Fibroblast of peridontal ligament (primary cell): ENCODE results near the gene KPNA6.
"Not testable (repeated sequence)": the region's sequence is repeated elsewhere in the genome, so short reads cannot be mapped to it uniquely, and the experiment has no call there.

Experiments
- DNase-seq: peaks from one replicate; pipeline ENCODE4 v3.0.0-alpha.2; 2010; ENCODE audit errors: extremely low read depth

The KPNA6 gene

DNA sequence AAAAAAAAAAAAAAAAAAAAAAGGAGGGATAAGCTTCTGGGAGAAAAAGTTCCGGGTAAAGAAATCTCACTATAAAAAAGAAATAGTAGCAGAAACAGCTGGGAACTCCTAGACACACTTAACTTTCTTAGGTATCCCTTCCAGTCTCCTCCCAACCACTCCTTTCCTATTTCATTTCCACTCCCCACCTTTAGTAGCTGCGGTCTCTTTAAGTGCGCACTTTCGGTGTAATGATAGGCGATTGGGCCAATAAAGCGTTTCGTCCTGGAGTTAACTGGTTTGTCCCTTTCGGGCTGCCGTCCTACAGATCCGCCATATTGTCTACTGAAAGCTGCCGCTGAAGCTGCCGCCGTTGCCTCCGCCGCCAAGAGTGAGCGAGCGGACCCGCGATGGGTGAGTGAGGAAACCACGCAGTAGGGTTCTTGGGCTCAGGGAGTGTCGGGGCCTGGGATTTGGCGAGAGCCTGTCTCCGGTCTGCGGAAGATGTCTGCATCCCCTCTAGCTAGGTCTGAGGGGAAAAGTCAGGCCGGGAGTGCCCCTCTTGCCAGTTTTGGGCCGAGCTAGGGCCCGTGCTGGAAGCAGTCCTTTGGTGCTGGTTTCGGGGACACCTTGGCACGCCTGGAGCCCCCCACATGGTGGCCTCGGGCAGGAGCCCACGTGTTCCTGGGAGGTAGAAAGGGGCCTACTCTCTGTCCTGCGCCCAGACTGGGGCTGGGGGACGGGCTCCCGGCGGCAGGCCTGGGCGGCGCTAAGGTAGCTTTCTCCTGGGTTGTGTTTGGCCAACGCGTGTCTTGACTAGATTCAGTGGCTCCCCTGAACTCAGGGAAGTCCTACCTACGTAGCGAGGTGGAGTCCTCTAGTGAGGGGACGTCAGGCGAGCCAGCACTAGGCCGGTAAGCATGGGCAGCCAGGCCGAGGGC, at the start of gene KPNA6:
TSS of gene KPNA6 (plus strand) at position 315 of the 920 bp plus-strand sequence. CDS start at position 390, 75 bp downstream.
- DNase-seq, result peak; percentile 98

DNA sequence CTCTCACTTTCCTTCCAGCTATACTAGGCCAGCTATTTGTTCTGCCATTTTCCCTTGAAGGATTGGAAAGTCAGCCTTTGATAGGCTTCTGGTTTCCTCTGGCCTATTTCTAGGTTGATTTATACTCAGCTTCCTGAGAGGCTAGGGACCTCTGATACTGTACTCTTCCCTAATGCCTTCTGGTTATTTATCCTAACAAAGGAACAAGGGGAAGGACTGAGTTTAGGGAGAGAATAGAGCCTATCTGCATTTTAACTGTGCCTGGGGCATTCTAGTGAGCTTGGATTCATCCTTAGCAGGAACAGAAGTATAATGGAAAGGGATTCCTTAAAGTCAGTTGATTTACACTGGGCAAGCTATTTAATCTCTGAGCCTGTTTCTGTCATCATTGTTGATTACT, 46.9 kb upstream of the KPNA6 start:
- DNase-seq, result no peak

DNA sequence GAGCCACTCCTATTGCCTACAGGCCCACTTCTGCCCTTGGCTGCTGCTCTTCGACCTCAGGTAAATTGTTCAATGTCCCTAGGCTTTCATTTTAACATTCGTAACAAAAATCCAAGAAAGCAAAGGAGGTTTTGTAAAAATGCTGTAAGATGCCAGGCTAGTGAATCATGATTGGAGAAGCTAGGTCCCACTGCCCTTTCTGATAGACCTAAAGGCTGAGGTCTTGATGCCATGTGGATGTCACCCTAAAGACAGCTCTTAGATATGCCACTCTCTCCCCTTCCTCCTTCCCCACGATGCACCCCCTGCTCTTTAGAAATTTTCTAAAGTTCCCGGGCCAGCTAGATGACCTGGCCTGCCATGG, 45.0 kb upstream of the KPNA6 start:
- DNase-seq, result peak; percentile 44

DNA sequence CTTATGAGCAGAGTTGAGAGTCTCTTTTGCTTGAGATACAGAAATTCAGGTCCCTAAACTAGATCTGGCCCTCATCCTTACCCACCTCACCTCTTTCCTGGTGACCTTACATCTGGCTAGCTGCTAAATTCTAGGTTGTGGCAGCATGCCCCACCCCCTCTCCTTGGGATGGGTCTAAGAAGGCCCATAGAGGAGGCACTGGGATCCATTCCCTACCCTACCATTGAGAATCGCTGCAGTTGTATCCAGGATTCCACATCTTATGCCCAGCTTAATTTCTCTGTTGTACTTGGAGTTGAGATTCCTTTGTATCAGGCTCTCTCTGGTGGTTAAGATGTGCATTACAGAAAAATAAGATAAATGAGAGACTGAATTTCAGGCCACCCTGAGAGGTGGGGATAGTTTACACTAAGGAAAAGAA, 44.6 kb upstream of the KPNA6 start:
- DNase-seq, result peak; percentile 88

DNA sequence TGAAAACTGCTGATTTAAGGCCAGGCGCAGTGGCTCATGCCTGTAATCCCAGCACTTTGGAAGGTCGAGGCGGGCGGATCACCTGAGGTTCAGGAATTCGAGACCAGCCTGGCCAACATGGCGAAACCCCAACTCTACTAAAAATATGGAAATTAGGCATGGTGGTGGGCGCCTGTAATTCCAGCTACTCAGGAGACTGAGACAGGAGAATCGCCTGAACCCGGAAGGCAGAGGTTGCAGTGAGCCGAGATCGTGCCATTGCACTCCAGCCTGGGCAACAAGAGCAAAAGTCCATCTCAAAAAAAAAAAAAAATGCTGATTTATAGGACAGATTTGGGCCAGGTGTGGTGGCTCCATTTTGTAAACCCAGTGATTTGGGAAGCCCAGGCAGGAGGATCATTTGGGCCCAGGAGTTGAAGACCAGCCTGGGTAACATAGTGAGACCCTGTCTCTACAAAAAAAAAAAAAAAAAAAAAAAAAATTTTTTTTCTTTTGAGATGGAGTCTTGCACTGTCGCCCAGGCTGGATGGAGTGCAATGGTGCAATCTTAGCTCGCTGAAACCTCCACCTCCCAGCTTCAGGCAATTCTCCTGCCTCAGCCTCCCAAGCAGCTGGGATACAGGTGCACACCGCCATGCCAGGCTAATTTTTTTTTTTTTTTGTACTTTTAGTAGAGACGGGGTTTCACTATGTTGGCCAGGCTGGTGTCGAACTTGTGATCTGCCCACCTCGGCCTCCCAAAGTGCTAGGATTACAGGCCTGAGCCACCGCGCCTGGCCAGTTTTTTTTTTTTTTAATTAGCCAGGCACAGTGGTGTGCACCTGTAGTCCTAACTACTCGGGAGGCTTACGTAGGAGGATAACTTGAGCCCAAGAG, 42.0 kb upstream of the KPNA6 start:
- not testable (repeated sequence) for DNase-seq

DNA sequence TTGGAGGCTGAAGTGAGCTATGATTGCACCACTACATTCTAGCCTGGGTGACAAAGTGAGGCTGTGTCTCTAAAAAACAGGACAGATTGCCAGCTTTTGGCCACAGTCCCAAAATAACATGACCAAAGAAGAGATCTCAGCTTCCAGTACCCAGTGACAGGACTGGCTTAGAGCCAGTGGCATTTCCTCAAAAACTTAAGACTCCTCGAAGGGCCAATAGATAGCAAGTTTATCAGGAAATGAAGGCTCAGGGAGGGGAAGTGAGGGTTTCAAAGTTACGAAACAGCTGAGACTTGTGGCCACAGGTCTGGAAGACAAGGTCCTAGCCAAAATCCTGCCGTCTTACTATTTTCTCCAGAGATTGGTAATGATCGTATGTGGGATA, 41.4 kb upstream of the KPNA6 start:
- DNase-seq, result peak; percentile 67

DNA sequence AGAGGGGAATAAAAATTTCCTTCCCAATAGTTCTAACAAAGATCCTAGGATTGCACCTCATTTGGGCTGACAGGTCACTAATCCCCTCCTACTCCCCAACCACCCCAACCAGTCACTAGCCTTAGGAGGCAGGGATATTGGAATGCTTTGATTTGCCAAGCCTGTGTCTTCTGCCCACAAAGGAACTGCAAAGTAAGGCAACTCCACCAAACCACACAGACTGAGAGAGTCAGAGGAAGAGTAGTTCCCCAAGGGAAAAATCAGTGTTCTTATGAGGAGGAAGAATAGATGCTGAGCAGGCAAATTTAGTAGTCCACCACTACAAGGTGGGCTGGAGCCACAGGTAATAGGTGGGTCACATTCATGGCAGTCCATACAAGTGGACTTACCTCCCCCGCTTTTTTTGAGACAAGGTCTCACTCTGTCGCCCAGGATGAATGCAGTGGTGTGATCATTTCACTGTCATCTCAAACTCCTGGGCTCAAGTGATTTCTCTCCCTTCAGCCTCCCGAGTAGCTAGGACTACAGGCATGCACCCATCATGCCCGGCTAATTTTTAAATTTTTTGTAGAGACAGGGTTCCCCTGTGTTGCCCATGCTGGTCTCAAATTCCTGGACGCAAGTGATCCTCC, 38.8 kb upstream of the KPNA6 start:
- peak; percentile 71 for DNase-seq

DNA sequence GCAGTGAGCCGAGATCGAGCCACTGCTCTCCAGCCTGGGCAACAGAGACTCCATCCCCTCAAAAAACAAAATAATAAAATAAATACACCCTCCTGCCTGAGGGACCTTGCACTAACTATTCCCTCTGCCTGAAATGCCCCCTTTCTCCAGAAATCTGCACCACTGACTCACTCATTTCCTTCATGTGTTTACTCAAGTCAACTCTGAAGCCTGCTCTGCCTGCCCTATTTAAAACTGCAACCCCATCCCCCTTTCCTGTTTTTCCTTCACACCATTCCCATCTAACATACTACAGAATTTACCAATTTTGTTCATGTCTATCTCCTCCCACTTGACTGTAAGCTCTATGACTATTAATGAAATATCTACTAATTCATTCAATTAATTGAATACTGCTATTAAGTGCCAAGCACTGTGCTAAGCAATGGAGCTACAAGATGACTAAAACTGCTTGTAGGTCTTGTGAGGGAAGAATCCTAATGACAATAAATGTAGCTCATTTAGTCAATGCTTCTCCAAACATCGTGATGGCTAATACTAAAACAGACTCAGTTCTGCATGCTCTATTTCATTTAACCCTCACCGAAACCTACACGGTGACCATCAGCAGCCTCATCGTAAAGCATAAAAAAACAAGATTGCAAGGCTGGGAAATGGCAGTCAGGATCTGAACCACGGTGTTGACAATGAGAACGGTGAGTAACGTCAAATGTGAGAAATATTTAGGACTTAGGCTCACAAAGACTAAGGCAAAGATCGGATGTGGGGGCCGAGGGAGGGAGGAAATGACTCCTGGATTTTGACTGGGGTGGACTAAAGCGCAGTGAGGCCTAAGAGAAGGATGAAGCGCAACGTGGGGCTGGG, 35.9 kb upstream of the KPNA6 start:
- peak; percentile 57 for DNase-seq

DNA sequence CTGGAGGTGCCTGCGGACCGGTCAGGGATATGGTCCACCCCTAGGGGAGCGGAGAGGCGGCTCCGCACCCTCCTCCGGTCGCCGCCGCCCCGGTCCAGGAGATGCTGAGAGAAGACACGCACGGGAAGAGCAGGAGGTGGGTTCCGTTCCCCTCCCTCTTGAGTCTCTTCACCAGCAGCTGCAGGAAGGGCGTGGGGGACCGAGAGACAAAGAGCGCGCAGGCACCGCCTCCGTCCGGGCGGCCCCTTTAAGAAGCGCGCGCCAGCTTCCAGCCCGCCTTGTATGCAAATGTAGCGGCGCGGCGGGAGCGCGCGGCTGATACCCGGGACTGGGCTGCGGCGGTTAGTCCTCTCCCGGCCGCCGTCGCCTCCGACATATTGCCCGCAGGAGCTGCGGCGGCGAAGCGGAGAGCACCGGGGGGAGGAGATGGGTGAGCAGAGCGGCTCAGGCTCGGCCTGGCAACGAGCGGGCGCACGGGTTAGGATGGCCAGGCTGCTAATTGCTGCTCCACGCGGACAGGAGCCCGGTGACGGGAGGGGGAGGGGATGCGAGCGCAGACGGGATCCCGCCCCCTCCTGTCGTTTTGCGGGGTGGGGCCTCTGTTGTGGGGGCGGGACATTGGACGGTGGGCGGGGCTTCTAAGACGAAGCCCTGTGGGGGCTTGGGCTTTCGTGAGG, 35.1 kb upstream of the KPNA6 start, which contains the start of gene TMEM39B:
TSS of gene TMEM39B (plus strand) at position 318 of the 677 bp plus-strand sequence. CDS start at position 427, 109 bp downstream.
- peak; percentile 91 for DNase-seq

DNA sequence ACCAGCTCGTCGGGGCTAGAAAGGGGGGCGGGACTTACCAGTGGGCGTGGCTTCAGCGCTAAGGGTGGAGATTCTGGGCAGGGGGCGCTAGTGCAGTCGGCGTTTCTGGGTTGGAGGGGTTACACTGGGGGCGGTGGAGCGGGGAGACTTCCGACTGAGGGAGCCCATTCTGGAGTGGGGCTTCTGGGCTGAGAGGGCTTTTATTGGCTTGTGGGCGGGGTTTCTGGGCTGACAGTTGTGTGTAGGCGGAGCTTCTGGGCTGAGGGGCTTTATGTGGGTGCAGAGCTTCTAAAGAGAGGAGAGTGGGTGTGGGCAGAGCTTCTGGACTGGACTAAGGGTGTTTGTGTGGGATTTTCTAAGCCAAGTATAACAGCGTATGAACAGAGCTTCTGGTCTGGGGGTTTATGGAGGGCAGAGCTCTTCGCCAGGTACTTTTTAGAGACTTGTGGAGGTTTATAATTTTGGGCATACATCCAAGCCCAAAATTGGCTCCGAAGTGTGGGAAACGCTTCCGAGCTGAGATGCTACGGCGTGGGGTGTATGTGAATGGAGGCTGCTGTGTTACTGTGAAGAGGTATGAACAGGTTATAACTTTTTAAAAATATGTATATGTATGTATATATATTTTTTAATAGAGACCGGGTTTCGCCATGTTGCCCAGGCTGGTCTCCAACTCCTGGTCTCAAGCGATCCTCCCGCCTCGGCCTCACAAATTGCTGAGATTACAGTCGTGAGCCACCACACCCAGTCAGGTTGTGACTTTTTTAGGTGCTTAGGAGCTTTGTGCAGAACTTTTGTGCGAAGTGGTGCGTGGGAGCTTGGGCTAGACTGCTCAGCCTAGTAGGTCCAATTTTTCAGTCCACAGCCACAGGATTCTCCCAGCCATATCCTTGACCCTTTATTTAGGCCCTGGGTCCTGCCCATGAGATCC, 34.3 kb upstream of the KPNA6 start:
- DNase-seq, result no peak

DNA sequence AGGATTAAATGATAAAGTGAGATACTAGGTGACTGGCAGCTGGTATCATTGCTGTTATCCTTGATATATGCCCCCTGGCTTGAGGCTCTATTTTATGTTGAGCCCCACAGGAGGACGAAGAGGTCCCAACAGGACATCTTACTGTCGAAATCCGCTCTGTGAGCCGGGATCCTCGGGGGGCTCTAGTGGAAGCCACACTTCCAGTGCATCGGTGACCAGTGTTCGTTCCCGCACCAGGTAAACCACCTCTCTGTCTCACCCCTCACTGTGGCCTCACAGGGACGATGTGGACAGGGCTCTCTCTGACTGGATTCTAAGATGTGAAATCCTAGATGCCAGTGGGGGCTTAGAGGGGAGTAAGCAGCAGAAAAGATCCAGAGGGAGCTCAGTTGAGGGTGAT, 33.0 kb upstream of the KPNA6 start:
- no peak for DNase-seq

DNA sequence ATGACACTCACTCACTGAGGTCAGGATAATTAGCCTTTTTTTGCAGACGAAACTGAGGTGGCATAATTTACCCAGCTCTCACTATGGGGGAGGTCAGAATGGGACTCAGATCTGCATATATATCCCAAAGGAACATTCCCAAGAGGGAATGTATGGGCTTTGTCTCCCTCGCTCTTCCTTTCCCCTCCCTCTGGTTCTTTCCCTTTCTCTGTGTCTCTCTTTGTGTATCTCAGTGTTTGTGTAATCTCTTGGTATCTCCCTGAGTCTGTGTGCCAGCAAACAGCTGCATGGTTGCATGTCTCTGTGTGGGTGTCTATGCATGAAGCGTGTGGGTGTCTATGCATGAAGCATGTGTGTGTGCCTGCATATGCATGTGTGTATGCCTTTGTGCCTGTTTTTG, 30.4 kb upstream of the KPNA6 start:
- no peak for DNase-seq

DNA sequence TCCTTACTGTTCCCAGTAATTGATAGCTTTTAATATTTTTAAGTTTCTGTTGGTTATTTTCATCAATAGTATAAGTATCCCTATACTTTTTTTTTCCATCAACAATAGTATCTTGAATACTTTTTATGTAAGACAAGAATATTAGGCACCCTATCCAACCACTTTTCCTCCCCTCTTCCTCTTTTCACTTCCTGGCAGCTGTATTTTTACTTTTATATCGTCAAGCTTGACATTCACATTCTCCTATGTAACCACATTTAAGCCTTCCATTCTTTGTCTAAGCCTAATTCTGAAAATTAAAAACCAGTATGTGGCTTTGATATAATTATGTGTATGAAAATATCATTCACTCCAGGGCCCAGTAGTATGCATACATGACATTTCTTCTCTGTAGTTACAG, 25.8 kb upstream of the KPNA6 start:
- no peak for DNase-seq

DNA sequence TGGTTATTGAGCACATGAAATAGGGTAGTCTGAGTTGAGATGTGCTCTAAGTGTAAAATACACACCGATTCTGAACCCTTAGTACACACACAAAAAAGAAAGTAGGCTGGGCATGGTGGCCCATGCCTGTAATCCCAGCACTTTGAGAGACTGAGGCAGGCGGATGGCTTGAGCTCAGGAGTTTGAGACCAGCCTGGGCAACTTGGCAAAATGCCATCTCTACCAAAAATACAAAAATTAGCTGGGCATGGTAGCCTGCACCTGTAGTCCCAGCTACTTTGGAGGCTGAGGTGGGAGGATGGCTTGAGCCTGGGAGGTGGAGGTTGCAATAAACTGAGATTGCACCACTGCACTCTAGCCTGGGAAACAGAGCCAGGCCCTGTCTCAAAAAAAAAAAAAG, 21.5 kb upstream of the KPNA6 start:
- not testable (repeated sequence) for DNase-seq

DNA sequence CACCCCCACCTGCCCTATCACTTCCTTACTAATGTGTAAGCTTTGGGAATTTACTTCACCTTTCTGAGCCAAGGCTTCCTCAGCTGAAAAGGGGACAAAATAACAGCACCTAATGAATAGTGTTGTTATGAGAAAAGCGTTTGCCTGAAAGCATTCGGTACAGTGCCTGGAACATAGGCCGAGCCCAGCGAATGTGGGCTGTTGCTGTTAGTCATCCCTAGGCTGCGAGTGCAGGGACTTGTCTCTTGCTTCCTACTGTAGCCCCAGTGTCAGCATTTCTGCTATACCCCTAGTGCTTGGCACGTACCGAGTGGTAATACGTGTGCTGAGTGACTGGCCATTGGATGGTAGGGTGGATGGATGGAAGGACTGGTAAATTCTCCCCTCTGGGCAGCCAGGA, 16.7 kb upstream of the KPNA6 start:
- DNase-seq, result no peak

DNA sequence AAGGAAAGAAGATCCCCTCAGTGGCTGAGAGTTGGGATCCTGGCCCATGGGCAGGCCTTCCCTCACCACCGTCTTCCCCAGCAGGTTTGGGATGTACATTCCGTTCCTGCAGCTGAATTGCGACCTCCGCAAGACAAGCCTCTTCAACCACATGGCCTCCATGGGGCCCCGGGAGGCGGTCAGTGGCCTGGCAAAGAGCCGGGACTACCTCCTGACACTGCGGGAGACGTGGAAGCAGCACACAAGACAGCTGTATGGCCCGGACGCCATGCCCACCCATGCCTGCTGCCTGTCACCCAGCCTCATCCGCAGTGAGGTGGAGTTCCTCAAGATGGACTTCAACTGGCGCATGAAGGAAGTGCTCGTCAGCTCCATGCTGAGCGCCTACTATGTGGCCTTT, 16.3 kb upstream of the KPNA6 start:
- DNase-seq, result no peak

DNA sequence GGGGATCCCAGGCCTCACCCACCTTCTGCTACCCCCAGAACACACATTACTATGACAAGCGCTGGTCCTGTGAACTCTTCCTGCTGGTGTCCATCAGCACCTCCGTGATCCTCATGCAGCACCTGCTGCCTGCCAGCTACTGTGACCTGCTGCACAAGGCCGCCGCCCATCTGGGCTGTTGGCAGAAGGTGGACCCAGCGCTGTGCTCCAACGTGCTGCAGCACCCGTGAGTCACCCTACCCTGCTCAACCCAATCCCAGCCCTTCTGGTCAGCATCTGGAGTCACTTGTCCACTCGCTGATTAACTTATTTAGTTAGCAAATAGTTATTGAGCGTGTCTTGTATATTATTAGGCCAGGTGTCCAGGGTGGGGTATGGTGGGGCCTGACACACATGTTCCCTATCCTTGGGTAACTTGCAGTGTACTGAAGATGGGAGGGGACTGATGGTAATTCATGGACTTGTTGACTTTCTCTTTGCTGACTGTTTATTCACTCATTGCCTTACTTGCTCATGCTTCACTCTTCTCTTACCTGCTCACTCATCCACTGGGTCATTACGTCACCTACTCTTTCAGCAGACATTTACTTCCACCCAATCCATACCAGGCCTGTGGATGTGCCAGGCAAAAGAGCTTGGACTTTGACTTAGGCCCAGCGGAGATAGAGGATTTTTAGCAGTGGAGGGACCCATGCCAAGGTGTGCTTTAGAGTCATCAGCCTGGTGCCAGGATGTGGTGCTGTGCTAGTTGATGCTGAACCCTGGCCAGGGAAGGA, 12.9 kb upstream of the KPNA6 start:
- no peak for DNase-seq

DNA sequence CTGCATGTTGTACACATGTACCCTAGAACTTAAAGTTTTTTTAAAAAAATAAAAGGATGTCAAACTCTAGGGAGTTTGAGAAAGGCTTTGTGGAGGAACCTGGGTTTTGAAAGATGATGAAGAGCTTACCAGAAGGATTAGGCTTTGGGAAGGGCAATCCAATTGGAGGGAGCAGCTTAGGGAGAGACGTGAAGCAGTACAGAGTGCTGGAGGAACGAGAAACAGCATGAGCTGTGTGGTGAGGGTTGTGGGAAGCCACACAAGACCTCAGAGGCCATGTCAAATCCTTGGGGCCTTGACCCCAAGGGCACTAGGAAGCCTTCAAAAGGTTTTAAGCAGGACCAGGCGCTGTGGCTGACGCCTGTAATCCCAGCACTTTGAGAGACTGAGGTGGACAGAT, 8.4 kb upstream of the KPNA6 start:
- no peak for DNase-seq

DNA sequence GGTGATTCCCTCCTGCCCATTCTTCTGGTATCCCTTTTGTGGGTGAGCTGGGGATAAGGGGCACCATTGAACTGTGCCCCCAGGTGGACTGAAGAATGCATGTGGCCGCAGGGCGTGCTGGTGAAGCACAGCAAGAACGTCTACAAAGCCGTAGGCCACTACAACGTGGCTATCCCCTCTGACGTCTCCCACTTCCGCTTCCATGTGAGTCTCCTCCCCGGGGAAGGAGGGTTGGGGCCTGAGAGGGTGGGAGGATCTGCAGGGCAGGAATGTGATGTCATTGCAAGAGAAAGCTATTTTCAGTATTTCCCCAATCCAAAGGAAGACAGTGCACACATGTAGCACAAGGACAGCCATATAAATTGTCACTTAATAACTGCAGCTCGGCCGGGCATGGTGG, 7.5 kb upstream of the KPNA6 start:
- DNase-seq, result peak; percentile 33
